ELF-1 (cell line): ENCODE results near the gene GRIK4.

Source experiments
- DNase-seq: peaks from one replicate; pipeline ENCODE4 v3.0.0-alpha.2; 2016; ENCODE audit warnings: low read depth, low spot score

The GRIK4 gene

DNA sequence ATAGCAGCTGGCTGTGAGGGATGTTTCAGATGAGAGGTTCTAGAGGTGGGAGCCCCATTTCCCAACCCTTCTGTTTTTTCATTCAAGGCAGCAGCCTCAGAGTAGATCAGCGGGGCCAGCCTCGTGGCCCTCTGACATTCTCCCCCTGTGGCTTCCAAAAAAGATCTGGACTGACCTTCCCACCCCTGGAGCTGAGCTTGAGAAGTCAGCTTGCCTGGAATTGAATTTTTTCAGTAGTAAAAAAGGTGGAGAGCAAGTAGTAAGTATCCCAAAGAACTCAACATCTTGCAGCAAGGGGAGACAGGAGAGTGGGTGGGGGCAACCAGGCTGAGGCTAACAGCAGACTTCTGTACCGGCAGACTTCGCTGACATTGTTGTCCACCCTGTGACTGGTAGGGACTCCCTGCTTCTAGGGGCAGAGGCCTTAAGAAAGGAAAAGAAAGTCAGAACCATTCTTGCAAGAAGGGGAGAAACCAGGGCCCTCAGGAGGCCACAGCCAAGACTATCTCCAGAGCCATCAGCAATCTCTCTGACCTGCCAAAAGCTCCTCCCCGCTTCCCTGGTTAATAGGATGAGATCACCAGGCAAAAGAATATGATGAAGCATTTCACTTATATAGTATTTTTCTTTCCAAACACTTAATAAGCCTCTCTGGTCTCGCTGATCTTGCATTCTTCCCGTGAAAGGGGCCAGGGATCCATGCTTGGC is 2.0 kb upstream of the GRIK4 start:
- DNase-seq: no peak

DNA sequence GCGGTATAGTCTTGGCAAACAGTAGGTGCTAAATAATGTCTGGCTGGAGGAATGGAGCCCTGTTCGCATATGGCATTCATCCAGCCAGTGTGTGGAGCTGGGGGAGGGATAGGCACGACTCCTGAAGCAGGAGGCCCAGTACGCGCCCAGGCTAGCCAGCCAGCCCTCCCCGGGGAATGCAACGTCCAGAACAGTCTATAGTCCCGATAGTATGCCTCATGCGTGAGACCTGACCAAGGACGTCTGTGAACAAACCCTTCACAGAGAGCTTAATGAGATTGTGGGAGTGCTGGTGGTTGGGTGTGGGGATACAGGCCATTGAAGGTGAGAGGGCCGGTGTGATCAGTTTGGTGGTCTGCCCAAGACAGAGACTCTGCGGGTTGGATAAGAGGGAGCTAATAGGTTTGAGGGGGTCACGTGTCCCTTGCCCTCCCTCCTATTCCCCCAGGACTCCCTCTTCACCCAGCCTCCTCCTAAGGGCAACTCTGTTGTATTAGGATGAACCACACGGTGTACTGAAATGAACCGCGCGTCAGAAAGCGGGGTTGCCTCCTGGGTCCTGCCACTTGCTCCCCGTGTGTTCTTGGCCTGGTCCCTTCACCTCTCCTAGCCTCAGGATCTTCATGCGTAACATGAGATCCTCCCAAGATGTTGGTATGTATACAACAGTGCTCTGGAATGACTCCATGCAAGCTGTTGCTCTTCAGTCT is 987 bp upstream of the GRIK4 start:
- no peak for DNase-seq

DNA sequence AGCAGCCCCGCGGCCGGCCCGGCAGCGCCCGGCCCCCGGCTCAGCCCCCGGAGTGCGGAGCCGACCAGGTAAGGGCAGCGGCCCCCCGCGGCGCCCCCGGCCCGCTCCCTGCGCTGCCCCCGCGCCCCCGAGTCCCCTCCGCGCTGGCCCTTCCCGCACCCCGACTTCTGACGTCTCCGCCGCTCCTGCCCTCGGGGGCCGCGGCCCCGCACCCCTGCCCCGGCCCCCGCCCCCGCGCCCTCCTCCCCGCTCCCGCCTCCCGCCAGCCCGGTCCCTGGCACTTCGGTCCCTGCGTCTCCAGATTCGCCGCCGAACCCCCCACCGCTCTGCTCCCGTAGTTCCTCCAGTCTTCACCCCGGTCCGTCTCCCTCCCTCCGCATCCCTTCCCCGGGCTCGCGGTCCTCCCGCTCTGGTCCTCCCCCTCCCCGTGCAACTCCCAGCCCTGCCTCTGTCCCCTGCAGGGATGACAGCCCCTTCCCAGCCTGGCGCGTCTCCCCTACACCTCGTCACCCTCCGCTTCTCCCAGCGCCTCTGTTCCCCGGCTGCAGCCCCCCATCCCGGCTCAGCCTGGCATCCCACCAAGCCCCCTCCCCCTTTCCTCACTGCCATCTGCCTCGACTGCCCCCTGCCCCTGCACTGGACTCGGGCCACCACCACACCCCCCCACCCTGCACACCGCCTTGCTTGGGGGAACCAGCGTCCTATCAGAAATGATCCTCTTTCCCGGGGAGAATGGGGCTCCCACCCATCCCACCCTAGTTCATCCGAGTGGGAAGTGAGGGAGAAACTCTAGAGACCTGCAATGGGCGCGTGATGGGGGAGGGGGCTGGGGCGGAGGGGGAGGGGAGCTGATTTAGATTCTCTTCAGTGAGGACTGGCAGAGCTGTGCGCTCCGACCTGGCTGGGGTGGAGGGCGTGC is 531 bp downstream of the GRIK4 start:
- no peak for DNase-seq

DNA sequence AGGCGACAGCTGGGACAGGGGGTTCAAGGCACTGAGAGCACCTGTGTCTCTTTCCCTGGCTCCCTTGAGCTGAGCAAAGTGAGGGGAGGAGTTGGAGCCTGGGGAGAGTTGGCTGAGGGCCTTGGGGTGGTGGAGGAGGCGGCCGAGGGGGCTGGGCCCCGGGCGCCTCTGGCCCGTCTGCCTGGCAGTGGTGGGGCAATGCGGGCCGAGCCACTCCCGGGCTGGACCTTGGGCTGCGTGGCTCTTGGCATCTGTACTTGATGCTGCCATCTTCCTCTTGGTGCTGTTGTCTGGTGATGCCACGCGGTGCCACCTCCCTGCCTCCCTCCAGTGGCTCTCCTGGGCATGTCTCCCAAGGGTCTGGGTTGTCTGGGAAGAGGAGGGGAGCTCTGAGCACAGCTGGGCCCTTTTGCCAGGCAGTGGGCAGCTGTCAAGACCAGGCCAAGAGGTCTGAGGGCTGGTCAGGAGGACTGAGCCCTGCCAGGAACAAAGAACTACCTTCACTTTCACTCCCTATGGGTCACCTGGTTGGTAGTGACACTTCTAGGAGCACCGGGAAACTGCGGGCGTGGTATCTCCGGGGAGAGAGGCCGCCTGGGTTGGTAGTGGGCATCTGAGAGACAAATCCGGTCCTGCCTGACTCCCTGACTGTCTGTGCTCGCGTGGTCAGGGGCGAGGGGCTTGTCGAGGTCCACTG is 1.3 kb downstream of the GRIK4 start:
- no peak for DNase-seq

DNA sequence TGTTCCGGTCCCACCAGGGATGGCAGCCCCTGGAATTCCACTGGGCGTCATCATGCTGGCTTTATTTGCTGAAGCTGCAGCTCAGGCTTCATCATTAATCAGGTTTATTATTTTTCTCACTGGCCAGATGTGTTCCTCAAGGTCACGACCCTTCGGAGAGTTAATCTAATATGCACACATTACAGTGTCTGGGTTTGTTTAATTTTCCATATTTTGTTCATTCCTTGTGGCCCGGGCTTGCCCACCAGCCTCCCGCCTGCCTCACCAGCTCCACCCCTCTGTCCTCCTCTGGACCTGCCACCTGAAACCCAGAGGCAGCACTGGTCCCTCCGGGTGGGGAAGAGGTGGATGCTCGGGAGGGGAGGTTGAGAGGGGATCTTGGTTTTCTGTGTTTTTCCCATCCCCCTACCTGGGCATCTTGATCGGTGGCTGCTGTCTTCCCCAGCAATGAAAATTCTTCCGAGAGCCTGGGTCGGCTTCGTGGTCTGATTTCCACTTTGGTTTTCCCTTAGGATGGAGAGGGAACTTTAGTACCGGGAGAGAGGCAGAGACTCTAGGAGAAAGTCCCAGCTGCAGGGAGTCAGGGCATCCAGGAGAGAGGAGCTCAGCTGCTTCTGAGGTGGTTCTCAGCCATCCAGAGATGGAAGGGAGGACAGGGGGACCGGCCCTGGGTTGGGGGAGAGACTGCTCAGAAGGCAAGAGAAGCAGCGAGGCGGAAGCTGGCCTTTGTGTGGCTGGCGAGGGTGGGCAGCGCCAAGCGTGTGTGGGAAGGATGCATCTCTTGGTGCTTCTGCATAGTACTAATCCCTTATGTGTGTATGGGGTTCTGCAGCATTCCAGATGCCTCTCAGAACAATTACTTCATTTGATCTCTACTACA is 2.1 kb downstream of the GRIK4 start:
- DNase-seq: no peak

DNA sequence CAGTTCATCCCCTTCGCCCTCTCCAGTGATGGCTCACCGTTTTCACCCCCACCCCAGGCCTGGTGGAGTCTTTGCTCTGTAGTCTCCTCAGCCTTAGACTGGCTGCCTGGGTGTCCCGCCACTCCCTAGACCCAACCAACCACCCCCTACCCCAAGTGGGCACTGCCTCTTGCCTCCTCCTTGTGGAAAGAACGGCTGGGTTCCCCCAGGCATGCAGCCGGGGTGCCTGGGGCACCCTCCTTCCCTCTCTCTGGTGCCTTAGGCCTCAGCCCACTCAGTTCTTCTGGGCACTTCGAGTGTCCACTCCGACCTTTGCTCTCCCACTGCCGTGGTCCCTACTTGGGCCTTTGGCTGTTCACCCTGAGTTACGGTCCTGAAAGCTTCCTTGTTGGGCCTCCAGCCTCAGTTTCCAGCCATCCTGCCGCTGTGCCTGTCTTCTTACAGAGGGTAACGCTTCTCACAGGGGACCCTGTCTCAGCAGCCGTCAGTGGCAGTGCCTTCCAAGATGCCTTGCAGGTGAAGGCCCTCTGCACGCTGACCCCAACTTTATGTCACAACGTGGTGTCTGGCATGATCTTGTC is 3.1 kb downstream of the GRIK4 start:
- DNase-seq: no peak

DNA sequence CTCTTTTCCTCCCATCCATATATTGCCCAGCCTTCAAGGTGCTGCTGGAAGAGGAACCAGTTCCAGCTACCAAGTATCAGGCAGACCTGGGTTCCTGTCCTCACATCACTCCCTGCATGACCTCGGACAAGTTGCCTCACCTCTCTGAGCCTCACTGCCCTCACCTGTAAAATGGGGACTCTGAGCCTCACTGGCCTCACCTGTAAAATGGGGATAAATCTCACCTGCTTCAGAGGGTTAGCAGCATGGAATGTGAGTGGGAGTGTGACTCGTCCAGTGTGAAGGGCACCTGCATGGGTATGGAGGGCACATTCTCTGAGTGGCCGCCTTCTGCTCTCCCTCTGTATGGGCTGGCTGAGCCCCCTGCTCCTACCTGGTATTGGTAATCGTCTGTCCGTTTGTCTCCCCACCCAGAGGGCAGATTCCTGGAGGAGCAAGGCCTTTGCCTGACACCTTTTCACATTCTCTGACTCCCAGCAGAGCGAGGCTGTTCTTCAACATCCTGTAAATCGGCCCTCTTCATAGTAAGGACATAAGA is 3.7 kb downstream of the GRIK4 start:
- DNase-seq: no peak

DNA sequence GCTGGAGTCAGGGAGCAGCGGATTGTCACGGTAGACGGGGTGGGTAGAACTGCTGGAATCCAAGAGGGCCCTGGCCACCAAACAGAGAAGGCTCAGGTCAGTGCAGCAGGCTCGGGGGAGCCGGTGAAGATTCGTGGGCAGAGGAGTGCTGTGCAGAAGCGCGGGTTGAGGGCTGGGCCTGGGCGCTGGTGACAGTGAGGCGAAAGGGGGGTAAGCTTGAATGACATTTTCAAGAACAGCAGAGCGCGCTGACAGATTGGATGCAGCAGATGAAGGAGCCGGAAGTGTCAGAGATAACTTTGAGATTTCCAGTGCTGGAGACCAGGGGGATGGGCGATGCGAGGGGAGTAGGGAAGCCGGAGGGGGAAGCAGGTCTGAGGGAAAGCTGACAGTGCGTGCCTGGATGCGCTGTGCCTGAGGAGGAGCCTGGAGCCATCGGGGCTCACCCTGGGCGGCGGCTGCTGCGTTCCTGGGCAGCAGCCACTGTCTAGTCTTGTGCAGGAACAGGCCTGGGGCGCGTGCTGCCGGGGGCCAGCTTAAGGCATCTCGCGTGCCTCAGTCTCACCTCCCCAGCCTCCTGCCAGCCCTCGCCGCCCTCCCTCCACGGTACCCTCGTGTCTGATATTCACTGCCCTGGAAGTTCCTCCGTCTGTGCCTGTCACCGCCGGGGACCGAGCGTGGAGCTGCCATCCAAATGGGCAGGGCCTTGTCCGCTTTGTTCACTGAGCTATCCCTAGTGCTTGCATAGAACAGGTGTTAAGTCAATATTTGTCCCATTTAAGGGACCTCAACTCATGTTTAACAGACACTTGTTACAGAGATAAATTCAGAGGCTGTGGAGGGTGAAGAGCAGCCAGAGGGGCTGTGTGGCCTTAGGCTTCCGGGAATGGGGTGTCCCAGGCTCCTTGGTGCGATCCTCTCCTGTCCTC is 5.2 kb downstream of the GRIK4 start:
- DNase-seq: peak; percentile 84

DNA sequence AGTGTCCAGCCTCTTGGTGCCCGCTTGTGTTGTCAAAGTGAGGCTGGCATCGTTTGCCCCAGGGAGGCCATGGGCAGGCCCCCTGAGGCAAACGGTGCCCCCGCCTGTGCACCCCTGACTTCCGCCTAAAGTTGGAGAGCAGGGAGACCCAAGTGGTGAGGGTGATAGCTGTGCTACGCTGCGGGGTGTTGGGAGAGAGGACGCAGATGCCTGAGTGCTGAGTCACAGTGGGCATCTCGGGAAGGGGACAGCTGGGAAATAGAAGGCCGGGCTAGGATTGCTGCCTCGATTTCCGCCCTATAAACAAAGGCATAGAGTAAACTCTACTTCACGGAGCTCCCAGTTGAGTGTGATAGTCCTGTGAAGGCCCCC is 5.8 kb downstream of the GRIK4 start:
- DNase-seq: peak; percentile 64

DNA sequence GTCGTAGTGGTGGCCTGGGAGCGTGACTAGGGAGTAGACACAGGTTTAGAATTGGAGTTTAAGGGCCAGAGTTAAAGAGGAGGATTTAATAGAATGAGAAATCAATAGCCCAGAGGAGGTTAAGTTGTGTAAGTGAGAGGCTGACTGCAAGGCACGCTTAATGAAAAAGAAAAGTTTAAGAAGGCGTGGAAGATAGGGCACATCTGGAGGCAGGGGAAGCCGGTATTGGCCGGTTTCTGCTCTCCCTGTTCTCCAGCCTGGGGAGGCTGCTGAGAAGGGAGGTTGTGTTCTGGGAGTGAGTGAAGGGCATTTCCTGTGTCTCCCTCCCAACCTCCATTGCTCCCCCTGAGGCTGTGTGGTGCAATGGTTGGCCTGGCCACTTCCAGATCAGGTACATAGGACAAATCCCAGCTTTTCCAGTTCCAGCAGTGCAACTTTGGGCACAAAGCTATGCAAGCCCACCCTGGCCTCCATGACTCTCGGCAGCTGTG is 6.3 kb downstream of the GRIK4 start:
- peak; percentile 58 for DNase-seq

DNA sequence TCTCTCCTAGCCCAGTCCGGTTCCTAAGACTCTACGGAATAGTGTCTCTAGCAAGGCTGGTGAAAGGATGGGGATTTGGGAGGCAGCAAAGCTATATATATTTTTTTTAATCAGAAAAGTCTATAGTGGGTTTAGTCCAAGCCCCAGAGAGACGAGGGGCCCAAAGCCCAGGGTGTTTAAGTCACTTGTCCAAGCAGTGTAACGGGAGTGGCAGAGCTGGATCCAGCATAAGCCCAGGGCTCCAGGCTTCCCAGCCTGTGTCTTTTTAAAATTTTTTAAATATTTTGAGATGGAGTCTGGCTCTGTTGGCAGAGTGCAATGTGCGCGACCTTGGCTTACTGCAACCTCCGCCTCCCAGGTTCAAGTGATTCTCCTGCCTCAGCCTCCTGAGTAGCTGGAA is 6.8 kb downstream of the GRIK4 start:
- no peak for DNase-seq

DNA sequence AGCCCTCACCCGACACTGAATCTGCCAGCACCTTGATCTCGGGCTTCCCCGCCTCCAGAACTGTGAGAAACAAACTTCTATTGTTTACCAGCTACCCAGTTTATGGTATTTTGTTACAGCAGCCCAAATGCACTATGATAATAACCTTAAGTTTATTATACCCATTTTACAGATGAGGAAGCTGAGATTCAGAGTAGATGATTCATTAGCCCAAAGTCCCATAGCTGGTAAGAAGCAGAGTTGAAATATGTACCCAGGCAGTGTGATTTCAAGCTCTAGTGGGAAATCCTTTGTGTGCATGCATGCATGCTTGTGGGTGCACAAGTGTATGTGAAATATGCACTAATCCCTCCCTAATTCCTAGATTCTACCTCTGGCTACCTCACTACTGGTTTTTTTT is 7.9 kb downstream of the GRIK4 start:
- no peak for DNase-seq

DNA sequence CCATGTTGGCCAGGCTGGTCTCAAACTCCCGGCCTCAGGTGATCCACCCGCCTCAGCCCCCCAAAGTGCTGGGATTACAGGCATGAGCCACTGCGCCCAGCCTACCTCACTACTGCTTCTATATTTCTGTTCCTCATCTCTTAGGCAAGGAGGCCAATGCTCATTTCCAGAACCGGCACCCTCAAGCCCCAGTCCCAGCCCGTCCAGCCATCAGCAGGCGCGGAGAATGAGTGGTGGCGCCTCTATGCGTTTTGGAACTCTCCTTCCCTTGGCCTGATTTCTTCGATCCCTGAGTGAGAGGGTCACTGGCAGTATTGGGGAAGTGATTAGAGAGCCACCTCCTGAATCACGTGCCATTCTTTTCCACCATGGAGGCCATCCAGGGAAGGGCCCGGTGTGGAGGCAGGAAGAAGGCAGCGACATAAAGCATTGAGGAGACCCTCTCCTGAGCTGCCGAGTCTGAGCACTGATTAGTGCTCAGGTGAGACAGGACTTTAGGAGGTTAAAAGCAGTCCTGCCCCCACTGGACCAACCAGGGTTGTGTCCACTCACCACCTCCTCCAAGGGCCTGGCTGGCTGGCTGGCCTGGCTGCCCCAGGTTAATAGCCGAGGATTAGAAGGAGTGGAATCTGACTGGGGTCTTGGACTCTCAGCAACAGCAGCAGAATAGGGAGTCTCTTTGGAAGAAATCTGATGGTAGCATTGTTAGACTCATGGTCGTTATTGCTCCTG is 8.7 kb downstream of the GRIK4 start:
- no peak for DNase-seq

DNA sequence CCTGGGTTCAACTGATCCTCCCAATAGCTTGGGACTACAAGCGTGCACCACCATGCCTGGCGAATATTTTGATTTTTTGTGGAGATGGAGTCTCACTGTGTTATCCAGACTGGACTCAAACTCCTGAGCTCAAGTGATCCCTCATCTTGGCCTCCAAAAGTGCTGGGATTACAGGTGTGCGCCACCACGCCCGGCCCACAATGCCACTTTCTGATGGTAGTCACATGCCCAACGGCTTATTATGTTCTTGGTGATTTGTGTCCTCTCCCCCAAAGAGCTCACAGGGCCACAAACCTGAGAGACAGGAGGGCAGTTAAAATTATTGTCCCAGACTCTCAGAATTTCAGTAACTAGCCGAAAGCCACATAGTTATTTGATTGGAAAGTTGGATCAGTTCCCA is 9.6 kb downstream of the GRIK4 start:
- DNase-seq: no peak

DNA sequence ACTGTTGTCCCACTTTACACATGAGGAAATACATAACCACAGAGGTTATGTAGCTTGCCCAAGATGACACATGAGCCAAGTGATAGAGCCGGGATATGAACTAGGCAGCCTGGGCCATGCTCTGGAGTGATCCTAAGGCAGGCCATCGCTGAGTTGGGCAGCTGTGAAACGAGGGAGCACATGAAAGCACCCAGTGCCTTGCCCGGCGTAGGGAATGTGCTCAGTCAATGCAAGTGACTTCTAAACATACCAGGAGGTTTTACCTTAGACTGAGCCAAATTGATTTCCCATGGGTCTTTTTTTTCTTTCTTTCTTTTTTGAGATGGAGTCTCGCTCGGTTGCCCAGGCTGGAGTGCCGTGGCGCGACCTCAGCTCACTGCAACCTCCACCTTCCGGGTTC is 10.5 kb downstream of the GRIK4 start:
- DNase-seq: no peak

DNA sequence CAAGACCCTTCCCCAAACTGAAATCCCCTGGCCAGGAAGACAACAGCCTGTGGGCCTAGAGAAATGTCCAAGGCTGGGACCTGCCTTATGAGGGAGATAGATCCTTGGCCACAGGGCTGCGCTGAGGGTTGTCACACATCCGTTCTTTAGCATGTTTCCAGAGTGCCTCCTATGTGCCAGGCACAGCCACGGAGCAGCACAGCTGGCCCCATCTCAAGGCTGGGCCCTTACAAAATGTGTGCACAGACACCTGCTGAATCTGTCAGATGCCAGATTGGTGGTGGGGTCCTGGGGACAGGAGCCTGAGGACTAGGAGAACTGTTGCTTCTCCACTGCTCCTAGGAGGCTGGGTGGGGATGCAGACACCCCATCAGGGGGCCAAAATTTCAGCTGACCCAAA is 11.2 kb downstream of the GRIK4 start:
- no peak for DNase-seq

DNA sequence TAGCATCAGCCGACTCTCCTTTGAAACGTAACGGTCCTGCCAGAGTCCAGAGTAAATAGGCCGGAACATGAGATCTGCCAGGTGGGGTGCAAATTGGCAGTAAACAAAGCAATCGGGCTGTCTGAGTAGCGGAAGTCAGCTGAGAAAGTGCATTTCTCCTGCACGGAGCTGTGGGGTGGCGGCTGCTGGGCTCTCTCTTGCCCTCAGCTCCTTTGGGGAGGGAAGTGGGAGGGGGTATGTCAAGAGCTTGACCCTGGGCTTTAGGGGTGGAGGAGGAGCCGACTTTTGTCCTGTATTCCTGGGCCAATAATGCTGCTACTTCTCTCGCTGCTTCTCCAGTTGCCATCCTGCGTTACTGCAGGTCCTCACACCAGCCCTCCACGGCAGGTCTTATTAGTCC is 11.6 kb downstream of the GRIK4 start:
- peak; percentile 30 for DNase-seq

DNA sequence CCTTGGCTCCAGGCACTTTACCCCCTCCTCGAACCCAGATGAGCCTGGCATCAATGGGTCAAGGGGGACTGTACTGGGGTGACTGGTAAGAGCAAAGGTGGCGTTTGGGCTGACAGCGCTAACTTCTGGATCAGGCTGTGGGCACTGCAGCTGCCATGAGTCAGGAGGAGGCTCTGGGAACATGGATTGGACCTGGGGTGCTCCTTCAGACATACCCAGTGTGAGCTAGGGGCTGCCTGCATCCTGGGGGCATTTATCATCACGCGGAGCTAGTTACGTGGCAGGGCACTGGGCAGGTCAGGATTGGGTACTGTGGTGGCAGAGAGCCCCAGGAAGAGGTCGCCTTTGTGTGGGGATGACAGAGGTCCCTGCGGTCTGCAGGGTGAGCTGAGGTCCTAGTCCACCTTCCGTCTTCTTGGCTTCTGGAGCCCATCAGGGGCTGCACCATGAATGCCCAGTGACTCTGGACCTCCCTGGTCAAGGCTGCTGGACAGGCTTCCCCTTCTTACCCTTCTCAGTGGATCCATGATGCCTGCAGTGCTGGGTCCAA is 13.1 kb downstream of the GRIK4 start:
- no peak for DNase-seq
